GM19238 (cell line): ENCODE results near the gene NKX6-2.

Experiments used
- DNase-seq: peaks from one replicate; pipeline ENCODE4 v3.0.0; 2011; ENCODE audit warnings: low spot score; ENCODE audit not compliant: insufficient read length

NKX6-2 gene

DNA sequence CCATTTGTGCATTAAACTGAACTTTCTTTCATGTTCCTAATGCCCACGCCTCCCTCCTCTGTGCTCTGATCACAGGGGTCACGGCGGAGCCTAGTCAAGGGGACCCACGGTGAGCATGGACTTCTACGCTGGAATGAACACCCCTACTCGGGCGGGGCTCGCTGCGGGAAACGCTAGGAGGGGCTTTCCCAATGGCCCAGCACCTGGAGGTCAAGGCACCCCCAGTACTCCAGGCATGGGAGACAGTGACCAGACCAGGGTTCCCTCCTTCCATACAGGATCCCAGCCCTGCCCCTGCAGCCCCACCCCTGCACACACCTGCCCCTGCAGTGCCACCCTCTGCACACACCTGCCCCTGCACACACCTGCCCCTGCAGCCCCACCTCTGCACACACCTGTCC is 27.1 kb upstream of the NKX6-2 start:
- no peak for DNase-seq

DNA sequence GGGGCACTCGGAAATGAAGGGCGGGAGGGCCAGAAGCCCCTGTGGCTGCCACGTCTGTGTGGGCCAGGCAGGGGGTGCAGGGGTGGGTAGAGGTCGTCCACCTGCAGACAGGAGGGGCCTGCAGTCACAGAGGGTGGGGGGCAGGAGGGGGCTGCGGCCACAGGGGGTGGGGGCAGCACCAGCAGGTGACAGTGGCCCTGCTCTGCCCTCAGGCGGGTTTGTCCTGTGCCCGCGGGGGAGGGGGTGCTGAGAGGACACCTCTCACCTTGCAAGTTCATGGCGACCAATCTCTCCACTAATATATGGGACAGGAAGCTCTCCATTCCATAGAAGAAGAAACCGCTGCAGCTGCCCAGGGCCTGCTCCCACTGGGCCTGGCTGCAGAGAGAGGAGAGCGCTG is 26.6 kb upstream of the NKX6-2 start:
- DNase-seq, result no peak

- DNase-seq, result no peak
Observed at GRCh38 chr10:132811891-132812481, 26.0 kb upstream of the NKX6-2 start.

GRCh38 chr10:132810807-132811700 is 25.1 kb upstream of the NKX6-2 start:
- no peak for DNase-seq

GRCh38 chr10:132810141-132810806 is 24.3 kb upstream of the NKX6-2 start:
- DNase-seq, result no peak

DNA sequence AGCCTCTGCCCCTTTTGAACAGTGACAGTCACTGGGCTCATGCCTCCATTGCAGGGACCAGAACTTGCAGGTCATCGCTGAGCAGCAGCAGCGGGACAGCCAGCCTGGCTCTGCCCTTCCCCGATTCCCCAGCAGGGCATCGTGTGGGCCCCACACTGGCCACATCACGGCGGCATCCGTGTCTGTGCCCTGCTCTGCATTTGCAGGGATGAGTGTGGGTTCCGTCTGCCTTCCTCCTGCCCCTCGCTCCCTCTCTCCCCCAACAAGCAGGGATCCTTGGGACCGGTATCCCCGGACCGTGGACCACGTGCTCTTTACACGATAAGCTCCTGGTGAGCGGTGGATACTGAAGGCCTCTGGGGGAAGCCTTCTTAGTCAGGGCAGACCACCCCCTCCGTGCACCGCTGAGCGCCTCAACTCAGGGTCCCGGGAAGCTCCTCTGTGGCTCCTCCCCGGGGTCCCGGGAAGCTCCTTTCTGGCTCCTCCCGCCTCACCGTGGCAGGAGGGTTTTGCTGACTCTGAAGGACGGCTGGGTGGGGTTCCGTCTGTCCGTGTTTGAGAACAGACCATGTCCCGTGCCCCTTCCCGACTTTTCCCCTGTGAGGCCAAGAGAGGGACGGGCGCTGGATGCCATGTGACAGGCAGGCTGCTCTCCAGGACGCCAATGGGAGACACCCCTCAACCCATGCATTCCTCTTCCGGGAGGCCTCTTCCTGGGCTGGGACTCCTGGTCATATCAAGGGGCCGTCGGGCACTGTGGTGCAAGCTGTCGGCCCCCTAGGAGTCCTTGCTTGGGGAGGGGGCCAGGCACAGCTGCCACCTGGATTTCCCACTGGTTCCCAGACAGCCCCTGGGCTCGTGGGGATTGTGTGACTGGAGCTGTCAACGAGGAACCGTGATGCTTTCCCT is 23.5 kb upstream of the NKX6-2 start:
- DNase-seq, result no peak

- no peak for DNase-seq
Observed at GRCh38 chr10:132808383-132809231, 22.7 kb upstream of the NKX6-2 start.

DNA sequence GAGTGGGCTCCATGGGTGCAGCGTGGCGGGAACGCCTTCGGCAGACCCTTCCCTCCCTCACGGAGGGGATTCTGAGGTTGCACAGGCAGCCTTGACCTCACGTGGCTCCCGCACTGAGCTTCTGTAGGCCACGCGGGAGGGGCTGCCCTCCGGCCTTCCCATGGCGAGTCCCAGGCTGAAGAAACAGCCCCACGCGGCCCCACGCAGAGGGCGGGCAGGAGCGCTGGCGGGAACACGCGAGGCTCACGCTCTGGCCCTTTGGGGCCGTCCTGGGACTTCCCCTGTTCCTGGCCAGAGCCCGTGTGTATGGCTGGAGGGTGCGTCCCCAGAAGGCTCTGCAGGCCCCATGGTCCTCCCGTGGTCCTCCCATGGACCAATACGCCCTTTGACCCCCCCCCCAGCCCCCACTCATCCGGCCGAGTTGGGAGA is 21.7 kb upstream of the NKX6-2 start:
- no peak for DNase-seq

DNA sequence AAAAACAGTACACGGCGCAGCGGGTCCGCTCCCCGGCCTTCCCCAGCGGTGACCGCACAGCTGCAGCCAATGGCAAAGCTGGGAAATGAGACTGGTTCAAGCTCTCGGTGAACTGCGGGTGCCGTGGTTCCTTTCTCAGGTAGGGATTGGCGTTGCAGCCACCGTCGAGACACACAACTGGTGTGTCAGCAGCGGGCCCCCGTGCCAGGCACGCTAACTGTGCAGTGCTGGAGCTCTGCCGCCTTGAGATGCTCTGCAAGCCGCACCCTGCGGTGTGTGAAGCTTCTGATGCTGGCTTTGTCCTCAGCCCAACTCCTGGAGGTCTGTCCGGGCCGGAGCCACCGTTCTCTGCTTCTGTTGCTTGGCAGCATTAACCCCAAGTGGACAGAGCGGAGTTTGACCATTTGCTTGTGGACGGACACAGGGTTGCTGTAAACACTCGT is 20.6 kb upstream of the NKX6-2 start:
- no peak for DNase-seq

DNA sequence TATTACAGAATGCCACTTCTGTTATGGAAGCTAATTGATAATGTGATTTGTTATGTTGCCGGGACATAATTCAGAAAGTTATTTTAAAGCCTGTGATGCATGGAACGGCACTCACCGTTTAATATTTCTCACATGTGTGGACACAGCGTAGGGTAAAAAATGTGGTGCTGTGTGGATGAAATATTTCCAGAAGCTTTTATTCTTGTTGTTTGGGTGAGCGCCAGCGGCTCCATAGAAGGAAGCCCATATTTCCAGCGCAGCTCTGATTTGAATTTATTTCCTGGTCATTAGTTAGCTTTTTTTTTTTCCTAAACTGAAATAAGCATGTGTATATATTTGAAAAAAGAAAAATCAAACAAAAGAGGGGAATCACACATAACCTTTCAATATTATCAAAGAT is 20.2 kb upstream of the NKX6-2 start:
- no peak for DNase-seq

DNA sequence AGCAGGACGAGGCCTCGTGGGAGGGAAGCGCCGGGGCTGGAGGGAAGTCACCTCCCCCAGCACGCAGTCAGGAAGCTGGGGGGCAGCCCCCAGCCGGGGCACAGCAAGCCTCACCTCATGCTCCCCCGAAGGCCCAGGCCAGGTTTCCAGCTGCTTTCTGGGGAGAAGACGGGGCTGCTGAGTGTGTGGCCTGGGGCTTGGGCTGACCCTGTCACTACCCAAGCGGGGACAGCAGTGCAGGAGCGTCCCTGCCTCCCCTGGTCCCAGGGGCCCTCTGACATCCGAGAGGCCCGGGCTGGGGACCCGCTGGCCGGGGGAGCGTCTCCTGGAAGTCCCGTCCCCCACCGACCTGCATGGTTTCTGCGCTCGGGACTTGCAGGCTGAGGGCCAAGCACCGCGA is 19.7 kb upstream of the NKX6-2 start:
- DNase-seq, result no peak

- no peak for DNase-seq
Observed at GRCh38 chr10:132804785-132805426, 19.0 kb upstream of the NKX6-2 start.

DNA sequence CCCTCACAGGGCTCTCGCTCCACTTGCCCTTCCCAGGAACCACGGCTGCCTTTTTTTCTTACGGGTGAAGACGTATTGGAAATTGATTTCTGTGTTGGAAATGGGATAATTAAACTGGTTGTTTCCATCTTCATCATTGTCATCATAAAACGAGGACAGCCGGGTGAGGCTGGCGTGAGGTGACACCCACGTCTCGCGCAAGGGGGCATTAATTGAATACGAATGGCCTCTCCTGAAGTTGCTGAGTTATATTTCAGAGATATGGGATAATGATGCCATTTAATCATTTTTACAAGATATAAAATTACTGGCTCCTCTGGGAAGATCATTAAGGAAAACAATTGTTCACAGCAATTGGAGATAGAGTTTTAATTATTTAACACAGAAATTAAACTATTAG is 18.3 kb upstream of the NKX6-2 start:
- no peak for DNase-seq

- no peak for DNase-seq
Observed at GRCh38 chr10:132803416-132804210, 17.7 kb upstream of the NKX6-2 start.

GRCh38 chr10:132802694-132803320 is 16.9 kb upstream of the NKX6-2 start:
- DNase-seq, result no peak

- DNase-seq, result no peak
Observed at GRCh38 chr10:132802048-132802447, 16.1 kb upstream of the NKX6-2 start.

- DNase-seq, result no peak
Observed at GRCh38 chr10:132799865-132800264, 13.9 kb upstream of the NKX6-2 start.

- DNase-seq, result no peak
Observed at GRCh38 chr10:132798876-132799275, 12.9 kb upstream of the NKX6-2 start.

DNA sequence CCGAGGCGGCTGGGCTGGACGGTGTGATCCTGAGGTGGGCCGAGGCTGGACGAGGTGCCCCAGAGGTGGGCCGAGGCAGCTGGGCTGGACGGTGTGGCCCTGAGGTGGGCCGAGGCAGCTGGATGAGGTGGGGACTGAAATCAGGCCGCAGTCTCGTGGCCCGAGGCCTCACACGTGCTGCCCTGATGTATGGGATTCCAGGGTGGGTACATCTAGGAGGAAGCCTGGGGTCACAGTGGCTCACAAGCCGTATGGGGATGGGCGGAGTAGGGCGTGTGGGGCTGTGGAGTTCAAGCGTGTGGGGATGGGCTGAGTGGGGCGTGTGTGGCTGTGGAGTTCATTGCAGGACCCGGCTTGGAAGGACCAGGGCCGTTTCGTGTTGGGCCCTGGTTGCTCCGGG is 12.5 kb upstream of the NKX6-2 start:
- DNase-seq, result no peak
